GM23338 (cell line): Measurements from ENCODE around the gene PAGE4.

Experiments used
- CTCF ChIP-seq, 2 experiments: fragments of 200-600 bp in 1 of 2; sonication (generic) in 1 of 2; conservative IDR thresholded peaks; 2 replicates each; pipeline versions ENCODE4 v1.5.1 to v1.6.1; 2016 to 2017; ENCODE audit warnings: antibody characterized with exemption in 2 of 2, low read depth in 2 of 2, mild to moderate bottlenecking in 2 of 2, moderate library complexity in 1 of 2
- EZH2 ChIP-seq: fragments of 200-600 bp; sonication (generic); IDR thresholded peaks from one replicate; pipeline ENCODE4 v1.8.0; 2017; ENCODE audit warnings: antibody characterized with exemption, mild to moderate bottlenecking, low read depth; ENCODE audit not compliant: unreplicated experiment
- EZH2phosphoT487 ChIP-seq: fragments of 200-600 bp; sonication (generic); IDR thresholded peaks from one replicate; pipeline ENCODE4 v1.8.1; 2018; ENCODE audit warnings: antibody characterized with exemption; ENCODE audit not compliant: unreplicated experiment
- JUNB ChIP-seq: IDR thresholded peaks from one replicate; pipeline ENCODE4 v1.6.1; 2016; ENCODE audit warnings: antibody characterized with exemption; ENCODE audit not compliant: unreplicated experiment
- POLR2AphosphoS5 ChIP-seq: IDR thresholded peaks from 2 replicates; pipeline ENCODE4 v1.6.1; 2016; ENCODE audit warnings: antibody characterized with exemption, low read depth

DNA sequence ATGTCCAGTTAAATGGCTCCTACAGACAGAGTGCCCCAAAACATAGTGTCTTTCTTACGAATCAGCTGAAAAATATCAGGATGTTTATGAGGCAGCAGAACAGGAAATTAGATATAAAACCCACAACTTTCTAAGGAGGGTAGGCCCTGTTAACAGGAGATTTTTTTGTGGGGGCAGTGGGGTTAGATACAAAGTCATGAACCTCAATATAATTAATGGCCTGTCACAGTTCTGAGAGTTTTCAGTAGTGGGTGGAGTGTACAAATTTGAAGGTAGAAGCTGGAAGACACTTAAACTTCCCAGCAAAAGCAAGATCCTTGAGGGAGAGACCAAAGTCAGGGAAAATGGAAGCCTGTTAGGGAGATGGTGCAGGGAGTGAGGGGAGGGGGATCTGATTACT, 17.4 kb downstream of the PAGE4 start:
- TF ChIP-seq JUNB, result no peak
- no peak for TF ChIP-seq CTCF (conservative IDR thresholded peaks at IDR 0.05; ENCODE audit: low read depth in 2 of 2)
- no peak for TF ChIP-seq POLR2AphosphoS5
- TF ChIP-seq EZH2, result no peak
- no peak for TF ChIP-seq EZH2phosphoT487
